ENCODE measurements around the gene KRT33A. TPM values are rescaled to one million over a fixed set of nuclear protein-coding genes. Genes with fewer than 3 reads are reported as not detected.

KRT33A gene
- total and polyA plus RNA-seq, 4 donors: not detected

GRCh38 chr17:41340494-41340893, 10.1 kb downstream of the KRT33A start (continued):
- TF ChIP-seq NR2F2 (IDR thresholded peaks at IDR 0.05) (no peak), YY1 (IDR thresholded peaks at IDR 0.05) (no peak), SP1 (IDR thresholded peaks at IDR 0.05) (no peak), RAD21 (IDR thresholded peaks at IDR 0.05) (no peak), JUND (IDR thresholded peaks at IDR 0.05) (no peak), FOXA2 (IDR thresholded peaks at IDR 0.05) (no peak)

- no peaks in the 10 kb centered on the region for H3K36me3 ChIP-seq (ENCODE audit: control insufficient read depth in 4 of 4, insufficient read depth in 3 of 4, low read depth in 1 of 4, low read length in 3 of 4)
- no peaks in the 10 kb centered on the region for H3K4me1 ChIP-seq (ENCODE audit: control insufficient read depth in 4 of 4, insufficient read depth in 4 of 4, low read length in 3 of 4)
- DNase-seq (ENCODE audit: low spot score): no peak
- WGBS: 55% methylated on average over 2 of the region's 2 CpGs
- H3K9me3 ChIP-seq (ENCODE audit: control insufficient read depth in 4 of 4, low read length in 3 of 4): no peaks in the 10 kb centered on the region
- no peak overlapping the region for H3K4me3 ChIP-seq (ENCODE audit: low read depth in 1 of 3, low read length in 3 of 3)
- H3K27ac ChIP-seq (ENCODE audit: low read depth in 1 of 2, low read length in 2 of 2): no peak overlapping the region
- H3K9ac ChIP-seq (ENCODE audit: low read depth in 1 of 2, low read length in 2 of 2): no peak overlapping the region
- TF ChIP-seq HNF4A (conservative IDR thresholded peaks at IDR 0.05) (no peak), EGR1 (IDR thresholded peaks at IDR 0.05; ENCODE audit: low read depth in 2 of 2) (no peak), MAX (IDR thresholded peaks at IDR 0.05) (no peak), HNF4G (IDR thresholded peaks at IDR 0.05) (no peak)
- no peaks in the 10 kb centered on the region for H3K27me3 ChIP-seq (ENCODE audit: control insufficient read depth in 4 of 4, insufficient read depth in 4 of 4, low read length in 3 of 4)
Observed at GRCh38 chr17:41339571-41340172, 11.0 kb downstream of the KRT33A start.

- no peaks in the 10 kb centered on the region for H3K27me3 ChIP-seq (ENCODE audit: control insufficient read depth in 4 of 4, insufficient read depth in 4 of 4, low read length in 3 of 4)
- no peak overlapping the region for H3K27ac ChIP-seq (ENCODE audit: low read depth in 1 of 2, low read length in 2 of 2)
- H3K9me3 ChIP-seq (ENCODE audit: control insufficient read depth in 4 of 4, low read length in 3 of 4): no peaks in the 10 kb centered on the region
- no peaks in the 10 kb centered on the region for H3K4me1 ChIP-seq (ENCODE audit: control insufficient read depth in 4 of 4, insufficient read depth in 4 of 4, low read length in 3 of 4)
- H3K4me3 ChIP-seq (ENCODE audit: low read depth in 1 of 3, low read length in 3 of 3): no peak overlapping the region
- TF ChIP-seq GABPA (IDR thresholded peaks at IDR 0.05 in 1 of 2, conservative IDR thresholded peaks at IDR 0.05 in 1 of 2) (no peak), TAF1 (conservative IDR thresholded peaks at IDR 0.05) (no peak)
- H3K36me3 ChIP-seq (ENCODE audit: control insufficient read depth in 4 of 4, insufficient read depth in 3 of 4, low read depth in 1 of 4, low read length in 3 of 4): no peaks in the 10 kb centered on the region
- H3K9ac ChIP-seq (ENCODE audit: low read depth in 1 of 2, low read length in 2 of 2): no peak overlapping the region
- no peak for DNase-seq (ENCODE audit: low spot score)
- WGBS: 56% methylated on average over 5 of the region's 5 CpGs
Observed at GRCh38 chr17:41338961-41339485, 11.6 kb downstream of the KRT33A start.

GRCh38 chr17:41335747-41336146, 14.9 kb downstream of the KRT33A start:
- Histone ChIP-seq H3K27ac (ENCODE audit: low read depth in 1 of 2, low read length in 2 of 2) (no peak overlapping the region), H3K4me1 (ENCODE audit: control insufficient read depth in 4 of 4, insufficient read depth in 4 of 4, low read length in 3 of 4) (no peaks in the 10 kb centered on the region), H3K27me3 (ENCODE audit: control insufficient read depth in 4 of 4, insufficient read depth in 4 of 4, low read length in 3 of 4) (no peaks in the 10 kb centered on the region), H3K9ac (ENCODE audit: low read depth in 1 of 2, low read length in 2 of 2) (no peak overlapping the region), H3K4me3 (ENCODE audit: low read depth in 1 of 3, low read length in 3 of 3) (no peak overlapping the region), H3K36me3 (ENCODE audit: control insufficient read depth in 4 of 4, insufficient read depth in 3 of 4, low read depth in 1 of 4, low read length in 3 of 4) (no peaks in the 10 kb centered on the region), H3K9me3 (ENCODE audit: control insufficient read depth in 4 of 4, low read length in 3 of 4) (no peaks in the 10 kb centered on the region)
- TF ChIP-seq EGR1 (IDR thresholded peaks at IDR 0.05; ENCODE audit: low read depth in 2 of 2) (no peak), SP1 (IDR thresholded peaks at IDR 0.05) (no peak), GABPA (IDR thresholded peaks at IDR 0.05 in 1 of 2, conservative IDR thresholded peaks at IDR 0.05 in 1 of 2) (no peak), FOXA1 (IDR thresholded peaks at IDR 0.05) (no peak), NR2F2 (IDR thresholded peaks at IDR 0.05) (no peak), FOXA2 (IDR thresholded peaks at IDR 0.05) (no peak), REST (IDR thresholded peaks at IDR 0.05) (no peak), CTCF (IDR thresholded peaks at IDR 0.05; ENCODE audit: low read depth, low read length, missing input control) (no peak), HNF4G (IDR thresholded peaks at IDR 0.05) (no peak), MAX (IDR thresholded peaks at IDR 0.05) (no peak), RXRA (IDR thresholded peaks at IDR 0.05) (no peak), HNF4A (conservative IDR thresholded peaks at IDR 0.05) (no peak)
- DNase-seq (ENCODE audit: low spot score): no peak
- 81% methylated on average over 1 of the region's 1 CpG for WGBS
